Upper lobe of right lung (tissue), 1 donor: Measurements from ENCODE around the gene PPFIA1. TPM values are rescaled to one million over a fixed set of nuclear protein-coding genes. Genes with fewer than 3 reads are reported as not detected.
"Not testable (repeated sequence)": the region's sequence is repeated elsewhere in the genome, so short reads cannot be mapped to it uniquely, and the experiment has no call there.

Experiments
- ATAC-seq: fragments of 200-7000 bp; cut with Tn5 transposase; one replicate; pipeline ENCODE4 v1.9.1; 2020; ENCODE audit warnings: mild to moderate bottlenecking, moderate library complexity
- DNase-seq: peaks from one replicate; pipeline ENCODE4 v3.0.0-alpha.2; 2020
- H3K27ac ChIP-seq: fragments of 200-600 bp; one replicate; pipeline ENCODE4 v1.8.0; 2022
- H3K27me3 ChIP-seq: fragments of 200-600 bp; one replicate; pipeline ENCODE4 v1.8.0; 2022; ENCODE audit warnings: mild to moderate bottlenecking
- H3K36me3 ChIP-seq: fragments of 200-600 bp; one replicate; pipeline ENCODE4 v1.8.0; 2022
- H3K4me1 ChIP-seq: fragments of 200-600 bp; one replicate; pipeline ENCODE4 v1.8.0; 2022
- H3K4me3 ChIP-seq: fragments of 200-600 bp; one replicate; pipeline ENCODE4 v1.8.0; 2022; ENCODE audit warnings: mild to moderate bottlenecking
- H3K9me3 ChIP-seq: fragments of 200-600 bp; one replicate; pipeline ENCODE4 v1.8.0; 2022
- intact Hi-C: fragments of 100-400 bp; cut with DNase I; formaldehyde crosslinking; loops from one replicate; pipeline ENCODE4 v1.11.0; 2022
- total RNA-seq: library from RNA; stranded (reverse); fragmentation: NEBNext Ultra II Directional; extraction: Animal tissue kit (Norgen Biotek cat#: 25700); gene quantifications from one replicate; pipeline ENCODE4 v1.2.1, GENCODE V29; 2021
- TF ChIP-seq, protein P1 (sequence below): fragments of 200-600 bp; IDR thresholded peaks from one replicate; pipeline ENCODE4 v1.8.0; 2022; ENCODE audit warnings: antibody characterized with exemption
- donor health status: DM: no; HTN: yes; CAD: no; lungs with severe emphysema.

The PPFIA1 gene
- total RNA-seq, 1 donor from 2014 or later, result 73.3 TPM

DNA sequence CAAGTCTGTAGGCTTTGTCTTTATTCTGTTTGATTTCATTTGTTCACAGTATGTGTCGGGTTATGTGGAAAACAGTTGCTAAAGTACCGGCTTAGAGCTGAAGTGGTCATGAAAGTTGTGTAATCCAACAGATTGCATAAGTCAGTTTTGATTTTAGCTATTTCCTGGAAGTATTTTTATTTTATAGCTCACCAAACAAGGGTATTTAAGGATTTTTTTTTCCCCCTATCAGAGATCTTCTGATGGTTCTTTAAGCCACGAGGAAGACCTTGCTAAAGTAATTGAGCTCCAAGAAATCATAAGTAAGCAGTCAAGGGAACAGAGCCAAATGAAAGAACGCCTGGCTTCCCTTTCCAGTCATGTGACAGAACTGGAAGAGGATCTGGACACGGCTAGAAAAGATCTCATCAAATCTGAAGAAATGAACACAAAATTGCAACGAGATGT lies 55.9 kb downstream of the PPFIA1 start:
- DNase-seq, result no peak
- H3K27ac ChIP-seq, result peak overlapping the region; percentile 82
- peak overlapping the region; percentile 22 for H3K4me3 ChIP-seq

DNA sequence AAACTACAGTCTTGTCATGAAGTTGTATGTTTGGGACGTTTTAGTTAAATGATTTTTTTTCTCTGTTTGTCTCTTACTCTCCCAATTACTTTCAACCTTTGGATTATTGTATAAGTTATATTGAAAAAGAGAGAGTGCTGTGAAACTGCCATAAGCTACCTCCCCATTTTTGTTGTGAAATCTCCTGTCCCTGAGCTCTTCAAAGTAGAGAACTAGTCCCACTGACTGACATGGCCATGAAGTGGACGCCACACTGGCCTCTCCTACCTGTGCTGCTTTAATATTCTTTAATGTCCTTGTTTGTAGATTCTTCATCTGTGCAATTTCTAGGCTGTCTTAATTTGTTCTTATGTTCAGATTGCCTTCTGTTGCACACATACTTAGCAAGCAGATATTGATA lies 56.3 kb downstream of the PPFIA1 start:
- H3K27me3 ChIP-seq, result no peaks in the 10 kb centered on the region
- H3K4me1 ChIP-seq, result peaks cover 36% of the 10 kb centered on the region
- TF ChIP-seq, protein P1, sequence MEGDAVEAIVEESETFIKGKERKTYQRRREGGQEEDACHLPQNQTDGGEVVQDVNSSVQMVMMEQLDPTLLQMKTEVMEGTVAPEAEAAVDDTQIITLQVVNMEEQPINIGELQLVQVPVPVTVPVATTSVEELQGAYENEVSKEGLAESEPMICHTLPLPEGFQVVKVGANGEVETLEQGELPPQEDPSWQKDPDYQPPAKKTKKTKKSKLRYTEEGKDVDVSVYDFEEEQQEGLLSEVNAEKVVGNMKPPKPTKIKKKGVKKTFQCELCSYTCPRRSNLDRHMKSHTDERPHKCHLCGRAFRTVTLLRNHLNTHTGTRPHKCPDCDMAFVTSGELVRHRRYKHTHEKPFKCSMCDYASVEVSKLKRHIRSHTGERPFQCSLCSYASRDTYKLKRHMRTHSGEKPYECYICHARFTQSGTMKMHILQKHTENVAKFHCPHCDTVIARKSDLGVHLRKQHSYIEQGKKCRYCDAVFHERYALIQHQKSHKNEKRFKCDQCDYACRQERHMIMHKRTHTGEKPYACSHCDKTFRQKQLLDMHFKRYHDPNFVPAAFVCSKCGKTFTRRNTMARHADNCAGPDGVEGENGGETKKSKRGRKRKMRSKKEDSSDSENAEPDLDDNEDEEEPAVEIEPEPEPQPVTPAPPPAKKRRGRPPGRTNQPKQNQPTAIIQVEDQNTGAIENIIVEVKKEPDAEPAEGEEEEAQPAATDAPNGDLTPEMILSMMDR, result no peak
- H3K4me3 ChIP-seq, result peak overlapping the region; percentile 22
- peak; percentile 53 for ATAC-seq
- no peaks in the 10 kb centered on the region for H3K9me3 ChIP-seq
- H3K27ac ChIP-seq, result peak overlapping the region; percentile 82
- peaks cover 53% of the 10 kb centered on the region for H3K36me3 ChIP-seq
- intact Hi-C loops, result no loop called here
- no peak for DNase-seq

More for the DNA sequence above, 55.9 kb downstream of the PPFIA1 start:
- Histone ChIP-seq H3K36me3 (peaks cover 53% of the 10 kb centered on the region), H3K4me1 (peaks cover 36% of the 10 kb centered on the region), H3K9me3 (no peaks in the 10 kb centered on the region), H3K27me3 (no peaks in the 10 kb centered on the region)
- ATAC-seq, result peak; percentile 70
- intact Hi-C loops, result no loop called here
- TF ChIP-seq, protein P1, result no peak

DNA sequence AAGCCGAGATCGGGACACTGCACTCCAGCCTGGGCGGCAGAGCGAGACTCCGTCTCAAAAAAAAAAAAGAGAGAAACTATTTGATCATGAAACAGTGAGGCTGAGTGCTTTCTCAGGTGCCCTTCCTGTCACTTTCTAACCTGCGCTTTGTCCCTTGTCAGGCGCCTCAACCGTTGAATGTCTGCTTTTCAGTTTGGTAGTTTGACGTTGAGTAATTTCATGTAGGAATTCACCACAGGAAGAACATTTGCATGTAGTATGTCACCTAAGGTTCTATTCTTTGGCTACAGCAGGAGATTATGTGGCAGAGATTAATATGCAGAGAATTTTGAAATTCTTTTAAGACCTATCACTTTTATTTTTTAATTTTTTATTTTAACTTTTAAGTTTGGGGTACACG lies 57.2 kb downstream of the PPFIA1 start:
- Histone ChIP-seq H3K36me3 (peaks cover 62% of the 10 kb centered on the region), H3K4me3 (no peak overlapping the region), H3K4me1 (peaks cover 36% of the 10 kb centered on the region), H3K9me3 (no peaks in the 10 kb centered on the region), H3K27ac (peak overlapping the region; percentile 82), H3K27me3 (no peaks in the 10 kb centered on the region)
- intact Hi-C loops, result no loop called here
- TF ChIP-seq, protein P1, result no peak
- DNase-seq (no peak), ATAC-seq (no peak)

DNA sequence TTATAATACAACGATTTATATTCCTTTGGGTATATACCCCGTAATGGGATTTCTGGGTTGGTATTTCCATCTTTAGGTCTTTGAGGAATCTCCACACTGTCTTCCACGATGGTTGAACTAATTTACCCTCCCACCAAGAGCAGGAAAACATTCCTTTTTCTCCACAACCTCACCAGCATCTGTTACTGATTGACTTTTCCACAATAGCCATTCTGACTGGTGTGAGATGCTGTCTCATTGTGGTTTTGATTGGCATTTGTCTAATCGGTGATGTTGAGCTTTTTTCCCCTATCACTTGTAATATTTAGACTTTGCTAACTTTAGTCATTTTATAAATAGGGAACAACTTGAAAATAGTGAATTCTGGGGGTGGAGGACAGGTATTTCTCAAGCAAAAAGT lies 58.1 kb downstream of the PPFIA1 start:
- DNase-seq (no peak), ATAC-seq (no peak)
- H3K27ac ChIP-seq, result peak overlapping the region; percentile 9
- TF ChIP-seq, protein P1, result no peak
- H3K4me3 ChIP-seq, result no peak overlapping the region
- H3K36me3 ChIP-seq, result peaks cover 66% of the 10 kb centered on the region
- intact Hi-C loops, result no loop called here
- H3K9me3 ChIP-seq, result no peaks in the 10 kb centered on the region
- H3K27me3 ChIP-seq, result no peaks in the 10 kb centered on the region
- H3K4me1 ChIP-seq, result peaks cover 27% of the 10 kb centered on the region

DNA sequence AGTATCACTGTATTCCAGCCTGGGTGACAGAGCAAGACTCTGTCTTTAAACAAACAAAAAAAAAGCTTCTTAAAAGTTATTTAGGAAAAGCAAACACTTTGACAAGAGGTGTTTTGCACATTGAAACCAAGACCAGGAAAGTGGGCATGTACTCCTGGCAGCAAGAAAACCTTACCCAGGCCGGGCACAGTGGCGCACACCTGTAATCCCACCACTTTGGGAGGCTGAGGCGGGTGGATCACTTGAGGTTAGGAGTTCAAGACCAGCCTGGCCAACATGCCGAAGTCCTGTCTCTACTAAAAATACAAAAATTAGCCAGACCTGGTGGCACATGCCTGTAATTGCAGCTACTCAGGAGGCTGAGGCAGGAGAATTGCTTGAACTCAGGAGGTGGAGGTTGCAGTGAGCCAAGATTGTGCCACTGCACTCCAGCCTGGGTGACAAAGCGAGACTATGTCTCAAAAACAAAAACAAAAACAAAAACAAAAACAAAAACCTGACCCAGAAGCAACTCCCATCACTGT lies 60.9 kb downstream of the PPFIA1 start:
- H3K36me3 ChIP-seq, result peaks cover 88% of the 10 kb centered on the region
- peak; percentile 23 for ATAC-seq
- intact Hi-C loops, DNase-seq, H3K4me3 ChIP-seq, H3K9me3 ChIP-seq, H3K27me3 ChIP-seq, H3K4me1 ChIP-seq, H3K27ac ChIP-seq: not testable (repeated sequence)
- TF ChIP-seq, protein P1, result peak; percentile 18

DNA sequence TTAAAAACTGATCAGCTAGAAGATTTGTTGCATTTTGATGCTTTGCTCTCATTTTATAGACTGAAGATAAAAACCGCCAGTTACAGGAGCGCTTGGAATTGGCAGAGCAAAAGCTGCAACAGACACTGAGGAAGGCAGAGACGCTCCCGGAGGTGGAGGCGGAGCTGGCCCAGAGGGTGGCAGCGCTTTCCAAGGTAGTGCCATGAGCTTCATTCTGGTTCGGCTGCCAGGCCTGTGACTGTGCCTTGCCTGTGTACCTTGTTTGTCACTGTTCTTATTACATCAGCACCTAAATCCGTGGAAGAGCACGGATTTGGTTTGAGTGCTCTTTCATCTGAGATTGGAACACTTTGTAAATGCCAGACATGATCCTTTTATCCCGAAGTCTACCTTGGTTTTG lies 61.4 kb downstream of the PPFIA1 start:
- intact Hi-C loops, result no loop called here
- no peak for ATAC-seq

More for the DNA sequence above, 61.4 kb downstream of the PPFIA1 start:
- H3K4me1 ChIP-seq, result peaks cover 5% of the 10 kb centered on the region
- TF ChIP-seq, protein P1, result no peak
- H3K36me3 ChIP-seq, result peaks cover 93% of the 10 kb centered on the region
- no peaks in the 10 kb centered on the region for H3K27me3 ChIP-seq
- H3K9me3 ChIP-seq, result no peaks in the 10 kb centered on the region
- H3K4me3 ChIP-seq, result no peak overlapping the region
- no peak overlapping the region for H3K27ac ChIP-seq
- DNase-seq, result no peak
